ENCODE measurements around the gene FOCAD. TPM values are rescaled to one million over a fixed set of nuclear protein-coding genes. Genes with fewer than 3 reads are reported as not detected.

The FOCAD gene
- total and polyA plus RNA-seq, 2 donors (not counting 1 experiment from before 2014, with no cell fraction given) = 40.3 to 145 TPM

- Histone ChIP-seq H3K9ac (ENCODE audit: insufficient read depth, low read length) (no peak overlapping the region), H3K79me2 (ENCODE audit: control insufficient read depth, insufficient read depth, low read length) (no peaks in the 10 kb centered on the region), H3K27ac (ENCODE audit: insufficient read depth, low read length) (no peak overlapping the region), H4K20me1 (ENCODE audit: control insufficient read depth, extremely low read depth, insufficient read depth, low read length) (no peaks in the 10 kb centered on the region), H3K4me3 (replicated peaks in 1 of 4; ENCODE audit: control extremely low read depth in 1 of 4, insufficient read depth in 1 of 4, low read depth in 3 of 4, low read length in 4 of 4) (peak overlapping the region; percentile 23 to 65 (median 56)), H3K4me1 (ENCODE audit: control insufficient read depth, extremely low read depth, insufficient read depth, low read length) (no peaks in the 10 kb centered on the region), H3K4me2 (ENCODE audit: extremely low read depth, insufficient read depth, low read length) (peak overlapping the region; percentile 13), H2AFZ (ENCODE audit: low read length) (peak overlapping the region; percentile 76), H3K9me3 (ENCODE audit: control insufficient read depth, insufficient read depth, low read depth, low read length) (no peaks in the 10 kb centered on the region), H3K36me3 (ENCODE audit: control insufficient read depth, insufficient read depth, low read length) (no peaks in the 10 kb centered on the region), H3K27me3 (ENCODE audit: control insufficient read depth, insufficient read depth, low read length) (no peaks in the 10 kb centered on the region)
- TF ChIP-seq, protein P1, sequence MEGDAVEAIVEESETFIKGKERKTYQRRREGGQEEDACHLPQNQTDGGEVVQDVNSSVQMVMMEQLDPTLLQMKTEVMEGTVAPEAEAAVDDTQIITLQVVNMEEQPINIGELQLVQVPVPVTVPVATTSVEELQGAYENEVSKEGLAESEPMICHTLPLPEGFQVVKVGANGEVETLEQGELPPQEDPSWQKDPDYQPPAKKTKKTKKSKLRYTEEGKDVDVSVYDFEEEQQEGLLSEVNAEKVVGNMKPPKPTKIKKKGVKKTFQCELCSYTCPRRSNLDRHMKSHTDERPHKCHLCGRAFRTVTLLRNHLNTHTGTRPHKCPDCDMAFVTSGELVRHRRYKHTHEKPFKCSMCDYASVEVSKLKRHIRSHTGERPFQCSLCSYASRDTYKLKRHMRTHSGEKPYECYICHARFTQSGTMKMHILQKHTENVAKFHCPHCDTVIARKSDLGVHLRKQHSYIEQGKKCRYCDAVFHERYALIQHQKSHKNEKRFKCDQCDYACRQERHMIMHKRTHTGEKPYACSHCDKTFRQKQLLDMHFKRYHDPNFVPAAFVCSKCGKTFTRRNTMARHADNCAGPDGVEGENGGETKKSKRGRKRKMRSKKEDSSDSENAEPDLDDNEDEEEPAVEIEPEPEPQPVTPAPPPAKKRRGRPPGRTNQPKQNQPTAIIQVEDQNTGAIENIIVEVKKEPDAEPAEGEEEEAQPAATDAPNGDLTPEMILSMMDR (conservative IDR thresholded peaks at IDR 0.05 in 1 of 2, IDR thresholded peaks at IDR 0.05 in 1 of 2; ENCODE audit: low read depth in 1 of 2, low read length in 2 of 2) = no peak
- TF ChIP-seq EZH2 (IDR thresholded peaks at IDR 0.05; ENCODE audit: low read length, missing control alignments) = no peak
- peak; percentile 10 to 23 for DNase-seq (ENCODE audit: low read depth in 2 of 2)
Measured at GRCh38 chr9:20658677-20659473, 25.2 kb upstream of the FOCAD start.

- H3K9me3 ChIP-seq (ENCODE audit: control insufficient read depth, insufficient read depth, low read depth, low read length) = no peaks in the 10 kb centered on the region
- no peaks in the 10 kb centered on the region for H3K4me1 ChIP-seq (ENCODE audit: control insufficient read depth, extremely low read depth, insufficient read depth, low read length)
- no peaks in the 10 kb centered on the region for H3K27me3 ChIP-seq (ENCODE audit: control insufficient read depth, insufficient read depth, low read length)
- H3K4me3 ChIP-seq (replicated peaks in 1 of 4; ENCODE audit: control extremely low read depth in 1 of 4, insufficient read depth in 1 of 4, low read depth in 3 of 4, low read length in 4 of 4) = peak overlapping the region in 1 of 4 experiments; percentile 65
- H3K4me2 ChIP-seq (ENCODE audit: extremely low read depth, insufficient read depth, low read length) = peak overlapping the region; percentile 13
- H3K9ac ChIP-seq (ENCODE audit: insufficient read depth, low read length) = no peak overlapping the region
- no peak for DNase-seq (ENCODE audit: low read depth in 2 of 2)
- TF ChIP-seq EZH2 (IDR thresholded peaks at IDR 0.05; ENCODE audit: low read length, missing control alignments) = no peak
- TF ChIP-seq, protein P1 (conservative IDR thresholded peaks at IDR 0.05 in 1 of 2, IDR thresholded peaks at IDR 0.05 in 1 of 2; ENCODE audit: low read depth in 1 of 2, low read length in 2 of 2) = no peak
- no peaks in the 10 kb centered on the region for H4K20me1 ChIP-seq (ENCODE audit: control insufficient read depth, extremely low read depth, insufficient read depth, low read length)
- H3K36me3 ChIP-seq (ENCODE audit: control insufficient read depth, insufficient read depth, low read length) = no peaks in the 10 kb centered on the region
- H3K79me2 ChIP-seq (ENCODE audit: control insufficient read depth, insufficient read depth, low read length) = no peaks in the 10 kb centered on the region
- H3K27ac ChIP-seq (ENCODE audit: insufficient read depth, low read length) = no peak overlapping the region
- H2AFZ ChIP-seq (ENCODE audit: low read length) = no peak overlapping the region
Measured at GRCh38 chr9:20659474-20659967, 24.5 kb upstream of the FOCAD start.

- Histone ChIP-seq H3K36me3 (ENCODE audit: control insufficient read depth, insufficient read depth, low read length) (no peaks in the 10 kb centered on the region), H3K4me3 (replicated peaks in 1 of 4; ENCODE audit: control extremely low read depth in 1 of 4, insufficient read depth in 1 of 4, low read depth in 3 of 4, low read length in 4 of 4) (no peak overlapping the region), H3K4me1 (ENCODE audit: control insufficient read depth, extremely low read depth, insufficient read depth, low read length) (no peaks in the 10 kb centered on the region), H4K20me1 (ENCODE audit: control insufficient read depth, extremely low read depth, insufficient read depth, low read length) (no peaks in the 10 kb centered on the region), H3K9ac (ENCODE audit: insufficient read depth, low read length) (no peak overlapping the region), H3K27ac (ENCODE audit: insufficient read depth, low read length) (no peak overlapping the region), H2AFZ (ENCODE audit: low read length) (no peak overlapping the region), H3K27me3 (ENCODE audit: control insufficient read depth, insufficient read depth, low read length) (no peaks in the 10 kb centered on the region), H3K4me2 (ENCODE audit: extremely low read depth, insufficient read depth, low read length) (no peak overlapping the region), H3K9me3 (ENCODE audit: control insufficient read depth, insufficient read depth, low read depth, low read length) (no peaks in the 10 kb centered on the region), H3K79me2 (ENCODE audit: control insufficient read depth, insufficient read depth, low read length) (no peaks in the 10 kb centered on the region)
- no peak for TF ChIP-seq EZH2 (IDR thresholded peaks at IDR 0.05; ENCODE audit: low read length, missing control alignments)
- DNase-seq (ENCODE audit: low read depth in 2 of 2) = no peak
Measured at GRCh38 chr9:20662156-20662555, 21.9 kb upstream of the FOCAD start.

Measured in fibroblast of lung (primary cell).